Smooth muscle cell (in vitro differentiated cells): ENCODE data around the gene FGFR2. TPM values are rescaled to one million over a fixed set of nuclear protein-coding genes. Genes with fewer than 3 reads are reported as not detected.

Experiments used
- DNase-seq: peaks from one replicate; lab custom pipeline; 2025; ENCODE audit not compliant: unreplicated experiment; lab: John Stamatoyannopoulos, UW
- H2AFZ ChIP-seq: fragments of 200-600 bp; sonication (generic); 2 replicates; pipeline ENCODE4 v1.6.0; 2016; ENCODE audit warnings: antibody characterized with exemption, low read depth, mild to moderate bottlenecking
- H3F3A ChIP-seq: fragments of 200-600 bp; sonication (generic); 2 replicates; pipeline ENCODE4 v1.6.0; 2017; ENCODE audit warnings: antibody characterized with exemption, low read depth
- H3K27ac ChIP-seq: fragments of 200-600 bp; sonication (generic); 2 replicates; pipeline ENCODE4 v1.5.1; 2016; ENCODE audit warnings: low read depth, mild to moderate bottlenecking
- H3K27me3 ChIP-seq: fragments of 200-600 bp; sonication (generic); 2 replicates; pipeline ENCODE4 v1.6.1; 2016; ENCODE audit warnings: low read depth, mild to moderate bottlenecking
- H3K36me3 ChIP-seq: fragments of 200-600 bp; sonication (generic); 2 replicates; pipeline ENCODE4 v1.5.1; 2016; ENCODE audit warnings: low read depth
- H3K4me1 ChIP-seq: fragments of 200-600 bp; sonication (generic); 2 replicates; pipeline ENCODE4 v1.5.1; 2016; ENCODE audit warnings: low read depth
- H3K4me2 ChIP-seq: fragments of 200-600 bp; sonication (generic); 2 replicates; pipeline ENCODE4 v1.6.0; 2016; ENCODE audit warnings: mild to moderate bottlenecking
- H3K4me3 ChIP-seq: fragments of 200-600 bp; sonication (generic); 2 replicates; pipeline ENCODE4 v1.5.1; 2016; ENCODE audit warnings: mild to moderate bottlenecking
- H3K79me2 ChIP-seq: fragments of 200-600 bp; sonication (generic); 2 replicates; pipeline ENCODE4 v1.6.0; 2016; ENCODE audit warnings: low read depth, mild to moderate bottlenecking
- H3K9ac ChIP-seq: fragments of 200-600 bp; sonication (generic); 2 replicates; pipeline ENCODE4 v1.6.0; 2016; ENCODE audit warnings: low read depth
- H3K9me3 ChIP-seq: fragments of 200-600 bp; sonication (generic); replicated peaks from 2 replicates; pipeline ENCODE4 v1.5.1; 2016; ENCODE audit warnings: low read depth
- H4K20me1 ChIP-seq: fragments of 200-600 bp; sonication (generic); 2 replicates; pipeline ENCODE4 v1.6.0; 2016; ENCODE audit warnings: low read depth
- WGBS: methylation state at CpG from one replicate; pipeline ENCODE4 v1.1.7; 2016; ENCODE audit warnings: low lambda C conversion rate; 5-methylcytosine and 5-hydroxymethylcytosine counted together
- polyA plus RNA-seq: library from polyadenylated mRNA; unstranded; fragments of >200 nt; fragmentation: Nextera tagmentation; extraction: Ambion mirVana; gene quantifications from 2 replicates; pipeline ENCODE4 v1.2.1, GENCODE V29; 2016
- total RNA-seq: library from RNA; depleted of rRNA; stranded (reverse); fragments of >200 nt; gene quantifications from 2 replicates; pipeline ENCODE4 v1.2.3, GENCODE V29; 2014
- TF ChIP-seq, protein P1 (sequence below): fragments of 200-600 bp; sonication (generic); IDR thresholded peaks from 2 replicates; pipeline ENCODE4 v1.5.1; 2017; ENCODE audit warnings: borderline replicate concordance, mild to moderate bottlenecking, antibody characterized with exemption; ENCODE audit not compliant: insufficient read depth, poor library complexity, severe bottlenecking

Gene FGFR2
- total and polyA plus RNA-seq, 2 experiments from 2014 or later, result 85.9 to 103 TPM

DNA sequence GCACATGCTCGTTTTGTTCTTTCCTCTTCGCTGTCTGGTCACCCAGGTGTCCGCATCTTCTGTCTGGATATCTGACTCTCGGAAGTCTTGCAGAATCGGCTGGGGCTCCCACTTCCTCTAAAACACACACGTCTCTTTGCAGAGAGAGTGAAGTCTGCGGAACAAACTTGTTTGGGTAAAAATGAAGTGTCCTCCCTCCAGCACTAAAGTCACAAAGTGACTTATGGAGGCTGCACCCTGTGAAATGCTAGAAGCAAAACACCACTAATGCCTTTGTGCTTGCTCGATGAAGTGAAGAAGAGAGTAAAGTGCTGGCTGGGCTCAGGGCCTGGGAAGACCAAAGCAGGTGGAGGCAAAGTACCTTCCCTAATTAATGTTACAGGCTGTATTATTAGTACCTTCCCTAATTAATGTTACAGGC lies 71.4 kb downstream of the FGFR2 start:
- DNase-seq, result no peak
- peaks cover 78% of the 10 kb centered on the region for H4K20me1 ChIP-seq
- H3K9ac ChIP-seq, result no peak overlapping the region
- TF ChIP-seq, protein P1, sequence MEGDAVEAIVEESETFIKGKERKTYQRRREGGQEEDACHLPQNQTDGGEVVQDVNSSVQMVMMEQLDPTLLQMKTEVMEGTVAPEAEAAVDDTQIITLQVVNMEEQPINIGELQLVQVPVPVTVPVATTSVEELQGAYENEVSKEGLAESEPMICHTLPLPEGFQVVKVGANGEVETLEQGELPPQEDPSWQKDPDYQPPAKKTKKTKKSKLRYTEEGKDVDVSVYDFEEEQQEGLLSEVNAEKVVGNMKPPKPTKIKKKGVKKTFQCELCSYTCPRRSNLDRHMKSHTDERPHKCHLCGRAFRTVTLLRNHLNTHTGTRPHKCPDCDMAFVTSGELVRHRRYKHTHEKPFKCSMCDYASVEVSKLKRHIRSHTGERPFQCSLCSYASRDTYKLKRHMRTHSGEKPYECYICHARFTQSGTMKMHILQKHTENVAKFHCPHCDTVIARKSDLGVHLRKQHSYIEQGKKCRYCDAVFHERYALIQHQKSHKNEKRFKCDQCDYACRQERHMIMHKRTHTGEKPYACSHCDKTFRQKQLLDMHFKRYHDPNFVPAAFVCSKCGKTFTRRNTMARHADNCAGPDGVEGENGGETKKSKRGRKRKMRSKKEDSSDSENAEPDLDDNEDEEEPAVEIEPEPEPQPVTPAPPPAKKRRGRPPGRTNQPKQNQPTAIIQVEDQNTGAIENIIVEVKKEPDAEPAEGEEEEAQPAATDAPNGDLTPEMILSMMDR, result no peak
- peak overlapping the region; percentile 13 for H3K4me2 ChIP-seq
- peaks cover 19% of the 10 kb centered on the region for H3F3A ChIP-seq
- WGBS, result 86% methylated on average over 8 of the region's 8 CpGs
- H3K9me3 ChIP-seq, result no peaks in the 10 kb centered on the region
- no peaks in the 10 kb centered on the region for H3K36me3 ChIP-seq
- H3K79me2 ChIP-seq, result peaks cover 66% of the 10 kb centered on the region
- peak overlapping the region; percentile 87 for H3K27ac ChIP-seq
- peaks cover 44% of the 10 kb centered on the region for H3K4me1 ChIP-seq
- no peak overlapping the region for H3K4me3 ChIP-seq
- no peak overlapping the region for H2AFZ ChIP-seq
- H3K27me3 ChIP-seq, result no peaks in the 10 kb centered on the region

DNA sequence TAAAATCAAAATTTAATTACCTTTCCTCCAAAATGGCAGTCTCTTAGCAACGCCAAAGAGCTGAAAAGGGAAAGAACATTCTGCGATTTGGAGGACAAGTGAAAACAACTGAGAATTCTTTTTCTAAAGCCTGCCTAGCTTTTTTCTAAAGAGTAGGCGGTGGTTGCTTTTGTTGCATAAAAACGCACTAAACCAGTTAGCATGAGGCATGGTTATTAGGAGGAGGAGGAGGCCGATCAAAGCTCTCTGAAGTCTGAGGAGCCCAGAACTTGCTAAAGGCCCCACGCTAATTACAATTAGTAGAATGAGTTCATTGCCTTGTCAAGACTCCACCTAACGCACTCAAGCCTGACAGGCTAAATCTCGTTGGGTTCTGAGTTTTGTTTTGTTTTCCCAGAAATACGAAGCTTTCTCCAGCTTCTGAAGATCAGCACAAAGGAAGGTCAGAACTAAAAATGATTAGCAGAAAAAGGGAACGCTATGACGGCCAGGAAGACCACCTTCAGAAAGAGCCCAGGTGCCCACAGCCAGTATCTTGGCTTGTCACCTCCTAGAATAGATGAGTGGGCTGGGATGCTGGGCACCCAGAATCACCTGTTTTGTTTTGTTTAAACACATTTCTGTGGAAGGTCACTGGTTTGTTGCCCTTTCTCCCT lies 72.0 kb downstream of the FGFR2 start:
- DNase-seq, result no peak
- Histone ChIP-seq H3K79me2 (peaks cover 66% of the 10 kb centered on the region), H3K36me3 (no peaks in the 10 kb centered on the region), H3K4me3 (no peak overlapping the region), H3K4me2 (peak overlapping the region; percentile 13), H3K4me1 (peaks cover 44% of the 10 kb centered on the region), H3K27ac (peak overlapping the region; percentile 87), H3F3A (peaks cover 19% of the 10 kb centered on the region), H3K27me3 (no peaks in the 10 kb centered on the region), H2AFZ (no peak overlapping the region), H3K9me3 (no peaks in the 10 kb centered on the region), H4K20me1 (peaks cover 76% of the 10 kb centered on the region), H3K9ac (peak overlapping the region; percentile 19)
- TF ChIP-seq, protein P1, result no peak
- 68% methylated on average over 11 of the region's 11 CpGs for WGBS

DNA sequence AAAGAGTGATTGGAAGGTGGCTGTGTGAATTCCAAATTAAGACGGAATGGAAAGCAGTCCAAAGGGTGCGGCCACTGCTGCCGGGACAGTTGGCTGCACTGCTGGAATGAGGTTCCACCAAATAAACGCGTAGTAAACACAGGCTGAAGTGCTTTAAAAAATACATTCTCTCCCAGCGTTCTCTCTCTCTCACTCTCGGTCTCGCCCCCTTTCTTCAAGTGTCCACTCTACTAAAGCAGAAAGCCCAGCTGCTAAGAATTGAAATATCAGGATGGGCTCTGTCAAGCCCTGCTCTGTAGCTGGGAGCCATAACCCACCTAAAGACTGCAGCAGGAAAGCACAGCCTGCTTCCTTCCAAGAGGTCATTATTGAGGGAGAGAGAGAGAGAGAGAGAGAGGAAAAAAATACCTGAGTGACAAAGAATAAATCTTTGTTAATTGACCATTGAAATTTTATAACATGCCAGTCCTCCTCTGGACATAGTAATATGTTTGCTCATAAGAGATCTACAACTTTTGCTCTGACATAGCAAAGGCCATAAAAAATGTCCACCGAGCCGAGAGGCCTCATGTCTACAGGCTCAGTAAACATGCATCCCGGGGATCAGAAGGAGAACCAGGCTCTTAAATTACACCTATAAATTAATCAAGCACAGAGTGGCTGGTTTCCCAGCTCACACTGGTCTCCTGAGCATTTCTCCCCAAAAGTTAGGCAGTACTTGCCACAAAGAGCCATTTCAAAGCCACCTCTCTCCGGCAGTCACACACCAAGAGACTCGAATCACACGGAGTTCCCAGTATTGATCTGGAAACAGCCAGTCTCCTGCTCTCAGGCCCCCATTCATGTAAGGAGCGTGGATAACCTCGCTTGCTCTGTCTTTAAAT lies 72.8 kb downstream of the FGFR2 start:
- WGBS, result 76% methylated on average over 16 of the region's 16 CpGs
- Histone ChIP-seq H3K79me2 (peaks cover 67% of the 10 kb centered on the region), H3K9ac (peak overlapping the region; percentile 19), H3F3A (peaks cover 19% of the 10 kb centered on the region), H3K9me3 (no peaks in the 10 kb centered on the region), H3K4me3 (no peak overlapping the region), H4K20me1 (peaks cover 76% of the 10 kb centered on the region), H3K4me1 (peaks cover 44% of the 10 kb centered on the region), H3K4me2 (peak overlapping the region; percentile 13), H2AFZ (no peak overlapping the region), H3K27me3 (no peaks in the 10 kb centered on the region), H3K27ac (peak overlapping the region; percentile 87), H3K36me3 (no peaks in the 10 kb centered on the region)
- TF ChIP-seq, protein P1, result no peak
- DNase-seq, result no peak
